Fibroblast of the conjunctiva (primary cell): ENCODE data around the gene PGAM2.
"Not testable (repeated sequence)": the region's sequence is repeated elsewhere in the genome, so short reads cannot be mapped to it uniquely, and the experiment has no call there.

Source experiments
- DNase-seq: peaks from one replicate; pipeline ENCODE4 v3.0.0-alpha.2; 2010; ENCODE audit warnings: low read depth

The PGAM2 gene

DNA sequence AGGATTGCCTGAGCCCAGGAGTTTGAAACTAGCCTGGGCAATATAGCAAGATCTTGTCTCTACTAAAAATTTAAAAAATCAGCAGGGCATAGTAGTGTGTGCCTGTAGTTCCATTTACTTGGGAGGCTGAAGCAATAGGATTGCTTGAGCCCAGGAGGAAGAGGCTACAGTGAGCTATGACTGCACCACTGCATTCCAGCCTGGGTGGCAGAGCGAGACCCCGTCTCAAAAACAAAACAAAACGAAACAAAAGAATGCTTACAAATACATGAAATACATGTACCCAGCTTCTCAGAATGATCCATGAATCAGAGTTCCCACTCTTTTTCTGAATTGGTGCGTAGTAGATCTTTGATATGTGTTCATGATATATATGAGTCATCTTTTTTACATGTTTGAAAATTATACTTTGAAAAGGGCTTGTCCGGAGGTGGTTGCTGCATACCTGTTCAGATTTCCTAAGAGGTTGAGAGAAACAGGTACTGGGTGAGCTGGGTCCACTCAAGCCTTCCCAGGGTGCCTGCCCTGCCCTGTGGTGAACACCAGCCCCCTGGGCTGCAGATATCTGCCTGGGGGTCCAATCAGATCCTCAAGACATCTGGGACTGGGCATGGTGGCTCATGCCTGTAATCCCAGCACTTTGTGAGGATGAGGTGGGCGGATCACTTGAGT is 42.4 kb downstream of the PGAM2 start:
- DNase-seq, result not testable (repeated sequence)

- not testable (repeated sequence) for DNase-seq
Measured at GRCh38 chr7:44022069-44022468, 43.3 kb downstream of the PGAM2 start.

DNA sequence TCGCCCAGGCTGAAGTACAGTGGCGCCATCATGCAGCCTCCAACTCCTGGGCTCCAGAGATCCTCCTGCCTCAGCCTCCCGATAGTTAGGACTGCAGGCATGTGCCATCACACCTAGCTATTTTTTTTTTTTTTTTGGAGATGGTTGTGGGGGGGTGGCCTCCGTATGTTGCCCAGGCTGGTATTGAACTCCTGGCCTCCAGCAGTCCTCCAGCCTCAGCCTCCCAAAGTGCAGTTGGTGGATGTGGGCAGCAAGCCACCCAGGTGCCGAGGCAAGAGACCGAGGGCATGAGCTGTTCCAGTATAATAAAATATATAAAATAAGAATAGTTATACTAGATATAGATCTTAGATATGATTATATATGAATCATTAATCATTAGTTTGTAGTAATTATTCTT is 45.5 kb downstream of the PGAM2 start:
- not testable (repeated sequence) for DNase-seq

- peak; percentile 90 for DNase-seq
Measured at GRCh38 chr7:44018857-44019807, 46.2 kb downstream of the PGAM2 start.

GRCh38 chr7:44015090-44015489 is 50.3 kb downstream of the PGAM2 start:
- not testable (repeated sequence) for DNase-seq
